ENCODE data around the gene IP6K2. TPM values are rescaled to one million over a fixed set of nuclear protein-coding genes. Genes with fewer than 3 reads are reported as not detected.

Gene IP6K2
- total and polyA plus RNA-seq, 2 of the 8 experiments (the other 6 are each of a cell fraction or from before 2014, with no cell fraction given): 95.8 to 144 TPM

DNA sequence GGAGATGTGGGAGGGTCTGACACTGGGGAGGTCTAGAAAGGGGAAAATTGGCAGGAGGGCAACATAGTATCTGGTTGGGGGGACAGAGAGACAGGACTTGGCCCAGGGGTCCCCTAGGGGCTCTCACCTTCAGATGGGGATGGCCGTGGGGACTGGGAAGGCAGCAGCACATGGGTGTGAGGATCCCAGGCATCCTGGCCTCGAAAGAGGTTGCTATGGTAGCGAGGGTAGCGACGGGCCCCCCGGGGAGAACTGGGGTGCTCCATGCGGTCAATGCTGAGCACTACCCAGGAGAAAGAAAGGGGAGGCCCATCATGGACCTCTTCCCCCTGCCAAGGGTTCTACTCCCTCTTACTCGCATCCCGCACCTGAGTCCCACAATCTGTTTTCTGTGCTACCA is 69.3 kb downstream of the IP6K2 start (continued):
- TF ChIP-seq E2F6 (IDR thresholded peaks at IDR 0.05) (no peak), TEAD4 (IDR thresholded peaks at IDR 0.05; ENCODE audit: low read depth, low read length) (no peak), EGR1 (IDR thresholded peaks at IDR 0.05; ENCODE audit: borderline replicate concordance, low read depth, low read length) (no peak), SP1 (IDR thresholded peaks at IDR 0.05; ENCODE audit: low read depth, low read length) (no peak)
